B cell (primary cell): ENCODE data around the gene STX2. TPM values are rescaled to one million over a fixed set of nuclear protein-coding genes. Genes with fewer than 3 reads are reported as not detected.

ENCODE experiments used
- ATAC-seq: fragments of 200-7000 bp; cut with Tn5 transposase; one replicate; pipeline ENCODE4 v1.10.0; 2021; ENCODE audit warnings: low read depth, mild to moderate bottlenecking, moderate number of reproducible peaks, moderate library complexity
- CTCF ChIA-PET: fragments of 350-600 bp; sonication (Branson Sonifier 250); formaldehyde crosslinking; loops from one replicate; lab custom pipeline; 2021; ENCODE audit warnings: antibody characterized with exemption, inconsistent platforms; lab: Charles Lee
- POLR2A ChIA-PET: fragments of 350-600 bp; sonication (Branson Sonifier 250); formaldehyde crosslinking; loops from one replicate; lab custom pipeline; 2021; ENCODE audit warnings: antibody characterized with exemption; lab: Charles Lee
- DNase-seq: peaks from one replicate; pipeline ENCODE4 v3.0.0; 2013
- H2AFZ ChIP-seq: 2 replicates; pipeline ENCODE4 v1.6.1; 2012; ENCODE audit warnings: mild to moderate bottlenecking, low read depth, low read length; ENCODE audit not compliant: insufficient read depth, poor library complexity, severe bottlenecking
- H3K27ac ChIP-seq, 2 donors: 1 replicate in 1 of 2; 2 replicates in 1 of 2; pipeline ENCODE4 v1.5.1; 2012 to 2013; ENCODE audit warnings: low read length in 2 of 2, mild to moderate bottlenecking in 2 of 2, moderate library complexity in 1 of 2
- H3K27me3 ChIP-seq, 4 experiments: fragments of 200-600 bp in 1 of 4; sonication (generic) in 1 of 4; replicated peaks in 1 of 4; 1 replicate in 2 of 4; 2 replicates in 2 of 4; pipeline versions ENCODE4 v1.6.1 to v1.7.0; 2013 to 2016; ENCODE audit warnings: low read length in 3 of 4, mild to moderate bottlenecking in 2 of 4, mixed read lengths in 1 of 4, moderate library complexity in 1 of 4; ENCODE audit not compliant: insufficient read depth in 4 of 4, control insufficient read depth in 3 of 4; ENCODE audit errors: control extremely low read depth in 1 of 4
- H3K36me3 ChIP-seq, 2 experiments: replicated peaks in 1 of 2; 1 replicate in 1 of 2; 2 replicates in 1 of 2; pipeline versions ENCODE4 v1.6.1 to v1.7.1; 2013; ENCODE audit warnings: low read length in 1 of 2; ENCODE audit not compliant: insufficient read depth in 2 of 2, control insufficient read depth in 1 of 2; ENCODE audit errors: control extremely low read depth in 1 of 2, extremely low read depth in 1 of 2
- H3K4me1 ChIP-seq, 2 donors: fragments of 200-600 bp in 1 of 2; sonication (generic) in 1 of 2; 1 replicate in 1 of 2; 2 replicates in 1 of 2; pipeline versions ENCODE4 v1.5.1 to v1.6.1; 2013 to 2017; ENCODE audit warnings: low read length in 2 of 2; ENCODE audit not compliant: control insufficient read depth in 2 of 2, insufficient read depth in 2 of 2
- H3K4me2 ChIP-seq: replicated peaks from 2 replicates; pipeline ENCODE3; 2012; ENCODE audit warnings: mild to moderate bottlenecking, low read depth, low read length; ENCODE audit not compliant: poor library complexity, severe bottlenecking
- H3K4me3 ChIP-seq, 5 experiments: fragments of 200-600 bp in 1 of 5; sonication (generic) in 1 of 5; 1 replicate in 3 of 5; 2 replicates in 2 of 5; pipeline versions ENCODE4 v1.5.1 to v1.7.0; 2011 to 2016; ENCODE audit warnings: low read length in 4 of 5, mild to moderate bottlenecking in 4 of 5, low read depth in 2 of 5, control low read depth in 1 of 5, moderate library complexity in 1 of 5; ENCODE audit not compliant: insufficient read depth in 1 of 5; ENCODE audit errors: control extremely low read depth in 1 of 5, extremely low read depth in 1 of 5
- H3K79me2 ChIP-seq: fragments of 200-600 bp; sonication (generic); one replicate; pipeline ENCODE4 v1.6.0; 2016; ENCODE audit warnings: low read length; ENCODE audit not compliant: control insufficient read depth, insufficient read depth
- H3K9ac ChIP-seq: fragments of 200-600 bp; sonication (generic); 2 replicates; pipeline ENCODE4 v1.6.1; 2017; ENCODE audit warnings: mild to moderate bottlenecking, low read length, moderate library complexity
- H3K9me3 ChIP-seq, 3 donors: one replicate each; pipeline versions ENCODE4 v1.6.1 to v1.7.1; 2013; ENCODE audit warnings: low read length in 2 of 3; ENCODE audit not compliant: control insufficient read depth in 2 of 3, insufficient read depth in 1 of 3; ENCODE audit errors: control extremely low read depth in 1 of 3
- H4K20me1 ChIP-seq: 2 replicates; pipeline ENCODE4 v1.6.0; 2012; ENCODE audit warnings: mild to moderate bottlenecking, low read length; ENCODE audit not compliant: insufficient read depth, control insufficient read depth, poor library complexity, severe bottlenecking
- H3K27ac Mint-ChIP-seq: one replicate; pipeline ENCODE4 v1.8.0; 2021; ENCODE audit warnings: mixed read lengths
- H3K27me3 Mint-ChIP-seq: one replicate; pipeline ENCODE4 v1.8.0; 2021; ENCODE audit warnings: mixed read lengths
- H3K4me1 Mint-ChIP-seq: one replicate; pipeline ENCODE4 v1.8.0; 2021; ENCODE audit warnings: mixed read lengths
- H3K4me3 Mint-ChIP-seq: one replicate; pipeline ENCODE4 v1.8.0; 2021; ENCODE audit warnings: mixed read lengths
- H3K9me3 Mint-ChIP-seq: one replicate; pipeline ENCODE4 v1.8.0; 2022; ENCODE audit warnings: mixed read lengths; ENCODE audit not compliant: insufficient read depth
- CTCF ChIP-seq: fragments of 200-600 bp; IDR thresholded peaks from one replicate; pipeline ENCODE4 v1.8.0; 2022; ENCODE audit warnings: antibody characterized with exemption, mild to moderate bottlenecking
- EZH2 ChIP-seq: IDR thresholded peaks from 2 replicates; pipeline ENCODE4 v1.6.1; 2012; ENCODE audit warnings: borderline replicate concordance, low read depth, mild to moderate bottlenecking, moderate library complexity, low read length; ENCODE audit not compliant: insufficient read depth, poor library complexity, severe bottlenecking
- WGBS: methylation state at CpG from one replicate; pipeline ENCODE4 v1.1.5; 2013; ENCODE audit warnings: missing lambda C conversion rate; ENCODE audit not compliant: insufficient coverage; 5-methylcytosine and 5-hydroxymethylcytosine counted together
- intact Hi-C: fragments of 100-400 bp; cut with micrococcal nuclease; formaldehyde crosslinking; loops from one replicate; pipeline ENCODE4 v1.10.0; 2022
- polyA plus RNA-seq: library from polyadenylated mRNA; depleted of rRNA; stranded (reverse); fragments of >200 nt; gene quantifications from 2 replicates; pipeline ENCODE4 v1.2.3, GENCODE V29; 2012
- total RNA-seq, 2 donors: library from RNA; stranded (reverse); fragments of 120-200 nt in 1 of 2; gene quantifications; 1 replicate in 1 of 2; 2 replicates in 1 of 2; pipeline versions ENCODE4 v1.2.3 to v1.2.4, GENCODE V29; 2013 to 2022

The STX2 gene
- total and polyA plus RNA-seq, 2 donors (not counting 1 experiment from before 2014, with no cell fraction given), result 12.7 to 19.8 TPM

GRCh38 chr12:130835436-130835835 is 3.6 kb downstream of the STX2 start:
- WGBS, result 90% methylated on average over 2 of the region's 6 CpGs
- Mint-ChIP-seq H3K9me3 (no peaks in the 10 kb centered on the region), H3K27ac (no peak overlapping the region), H3K27me3 (no peaks in the 10 kb centered on the region), H3K4me3 (no peak overlapping the region), H3K4me1 (peaks cover 25% of the 10 kb centered on the region)
- H3K27ac ChIP-seq, result no peak overlapping the region
- CTCF ChIA-PET, result interaction anchor here (1.0 to 1.5 kb wide), 2 partner anchors 10 to 18 kb away, joined by 3 read pairs; no protein-coding TSS in a partner anchor
- intact Hi-C loops, result no loop called here
- H3K79me2 ChIP-seq, result peaks cover 16% of the 10 kb centered on the region
- no peak overlapping the region for H3K4me3 ChIP-seq
- H3K4me1 ChIP-seq, result peaks cover 10 to 17% of the 10 kb centered on the region in 2 donors
- no peak overlapping the region for H3K9ac ChIP-seq
- H3K4me2 ChIP-seq, result no peak overlapping the region
- ATAC-seq, result no peak
- H3K9me3 ChIP-seq, result no peaks in the 10 kb centered on the region
- H3K27me3 ChIP-seq, result no peaks in the 10 kb centered on the region
- no peak for TF ChIP-seq CTCF
- TF ChIP-seq EZH2, result no peak
- no peaks in the 10 kb centered on the region for H4K20me1 ChIP-seq
- POLR2A ChIA-PET, result no interaction called here
- H2AFZ ChIP-seq, result no peak overlapping the region
- no peaks in the 10 kb centered on the region for H3K36me3 ChIP-seq
- no peak for DNase-seq

GRCh38 chr12:130835011-130835410 is 4.0 kb downstream of the STX2 start:
- TF ChIP-seq CTCF (no peak), EZH2 (no peak)
- peaks cover 16% of the 10 kb centered on the region for H3K79me2 ChIP-seq
- 93% methylated on average over 2 of the region's 11 CpGs for WGBS
- peaks cover 9 to 18% of the 10 kb centered on the region in 2 donors for H3K4me1 ChIP-seq
- intact Hi-C loops, result no loop called here
- H3K4me2 ChIP-seq, result no peak overlapping the region
- H3K36me3 ChIP-seq, result no peaks in the 10 kb centered on the region
- H3K4me3 Mint-ChIP-seq, result no peak overlapping the region
- H3K27me3 Mint-ChIP-seq, result no peaks in the 10 kb centered on the region
- no peak overlapping the region for H2AFZ ChIP-seq
- H3K27ac ChIP-seq, result no peak overlapping the region
- H3K4me1 Mint-ChIP-seq, result peaks cover 27% of the 10 kb centered on the region
- ChIA-PET CTCF (interaction anchor here (1.0 to 1.5 kb wide), 2 partner anchors 10 to 18 kb away, joined by 3 read pairs; no protein-coding TSS in a partner anchor), POLR2A (no interaction called here)
- ATAC-seq (no peak), DNase-seq (no peak)
- no peaks in the 10 kb centered on the region for H4K20me1 ChIP-seq
- H3K27me3 ChIP-seq, result no peaks in the 10 kb centered on the region
- H3K27ac Mint-ChIP-seq, result no peak overlapping the region
- H3K9me3 Mint-ChIP-seq, result no peaks in the 10 kb centered on the region
- no peaks in the 10 kb centered on the region for H3K9me3 ChIP-seq
- H3K4me3 ChIP-seq, result no peak overlapping the region
- H3K9ac ChIP-seq, result no peak overlapping the region
